ENCODE data around the gene GDAP1L1.
A peak's percentile ranks its signal among the peaks of the same experiment; 100 is the strongest.

Gene GDAP1L1

DNA sequence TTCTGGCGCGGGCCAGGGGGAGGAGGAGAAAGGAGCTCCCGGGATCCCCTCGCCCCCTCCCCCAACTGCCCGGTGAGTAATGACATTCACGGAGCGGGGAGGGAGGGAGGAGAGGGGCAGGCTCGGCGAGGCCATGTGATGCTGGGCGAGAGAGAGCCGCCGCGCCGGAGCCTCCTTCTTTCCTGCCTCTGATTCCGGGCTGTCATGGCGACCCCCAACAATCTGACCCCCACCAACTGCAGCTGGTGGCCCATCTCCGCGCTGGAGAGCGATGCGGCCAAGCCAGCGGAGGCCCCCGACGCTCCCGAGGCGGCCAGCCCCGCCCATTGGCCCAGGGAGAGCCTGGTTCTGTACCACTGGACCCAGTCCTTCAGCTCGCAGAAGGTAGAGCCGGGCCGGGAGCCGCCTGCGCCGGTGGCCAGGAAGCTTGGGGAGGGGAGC lies at the start of gene GDAP1L1:
Gene GDAP1L1 (plus strand): TSS at position 178 of the 441 bp plus-strand sequence. CDS start 27 bp downstream, at position 205.
- DNase-seq (ENCODE audit: low read depth in 2 of 2) = no peak

DNA sequence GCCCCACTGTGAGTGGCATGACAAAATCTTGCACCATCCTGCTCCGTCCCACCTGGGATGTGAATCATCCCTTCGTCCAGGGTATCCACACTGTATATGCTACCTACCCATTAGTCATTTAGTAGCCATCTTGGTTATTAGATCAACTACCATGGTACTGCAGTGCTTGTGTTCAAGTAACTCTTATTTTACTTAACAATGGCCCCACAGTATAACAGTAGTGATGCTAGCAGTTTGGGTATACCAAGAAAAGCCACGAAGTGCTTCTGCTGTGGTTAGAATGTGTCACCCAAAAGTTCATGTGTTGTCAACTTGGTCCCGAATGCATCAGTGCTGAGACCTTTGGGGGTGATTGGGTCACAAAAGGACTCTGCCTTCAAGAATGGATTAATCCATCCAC lies 48.2 kb upstream of the GDAP1L1 start:
- DNase-seq (ENCODE audit: low read depth in 2 of 2) = no peak

DNA sequence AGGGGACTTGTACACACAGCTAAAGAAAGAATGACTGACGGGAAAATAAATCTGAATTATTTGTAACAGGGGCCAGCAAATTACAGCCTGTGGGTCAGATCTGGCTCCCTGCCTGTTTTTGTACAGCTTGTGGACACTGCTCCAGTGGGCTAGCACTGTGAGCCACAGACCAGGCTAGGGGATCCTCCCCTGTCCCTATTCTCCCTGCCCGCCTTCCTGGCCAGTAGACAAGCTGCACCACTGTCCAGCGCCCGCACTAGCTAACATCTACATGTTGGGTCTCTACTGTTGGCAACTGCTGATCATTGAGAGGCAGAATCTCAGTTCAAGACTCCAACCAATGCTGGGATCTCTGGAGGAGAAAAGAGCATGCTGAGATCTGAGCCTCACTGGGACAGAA lies 47.2 kb upstream of the GDAP1L1 start:
- DNase-seq (ENCODE audit: low read depth in 2 of 2) = no peak

DNA sequence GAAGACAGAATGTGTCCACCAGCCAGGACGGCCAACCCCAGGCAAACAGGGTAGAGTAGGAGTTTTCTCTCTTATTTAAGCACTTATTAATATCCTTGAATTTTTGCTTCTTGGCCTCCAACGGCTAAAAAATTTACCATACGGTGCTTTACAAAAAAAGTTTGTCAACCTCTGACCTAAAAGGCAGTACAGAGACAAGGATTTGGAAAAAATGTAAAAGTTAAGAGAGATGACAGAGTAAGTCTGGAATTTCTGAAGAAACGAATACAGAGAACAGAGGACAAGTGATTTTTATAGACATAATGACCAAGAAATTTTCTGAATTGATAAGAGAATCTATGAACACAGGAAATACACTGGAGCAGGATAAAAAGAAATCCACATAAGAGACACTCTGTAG lies 46.7 kb upstream of the GDAP1L1 start:
- DNase-seq (ENCODE audit: low read depth in 2 of 2) = no peak

DNA sequence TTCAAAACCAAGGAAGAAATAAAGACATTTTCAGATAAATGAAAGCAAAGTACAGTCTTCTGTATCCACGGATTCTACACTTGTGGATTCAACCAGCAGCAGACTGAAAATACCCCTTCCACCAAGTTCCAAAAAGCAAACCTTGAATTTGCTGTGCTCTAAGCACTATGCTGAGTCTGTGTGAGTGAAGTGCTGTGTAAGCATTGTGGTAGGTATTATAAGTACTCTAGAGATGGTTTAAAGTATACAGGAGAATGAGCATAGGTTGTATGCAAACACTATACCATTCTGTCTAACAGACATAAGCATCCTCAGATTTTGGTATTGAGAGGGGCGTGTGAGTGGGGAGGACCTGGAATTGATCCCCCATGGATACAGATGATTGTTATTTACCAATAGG lies 46.1 kb upstream of the GDAP1L1 start:
- no peak for DNase-seq (ENCODE audit: low read depth in 2 of 2)

DNA sequence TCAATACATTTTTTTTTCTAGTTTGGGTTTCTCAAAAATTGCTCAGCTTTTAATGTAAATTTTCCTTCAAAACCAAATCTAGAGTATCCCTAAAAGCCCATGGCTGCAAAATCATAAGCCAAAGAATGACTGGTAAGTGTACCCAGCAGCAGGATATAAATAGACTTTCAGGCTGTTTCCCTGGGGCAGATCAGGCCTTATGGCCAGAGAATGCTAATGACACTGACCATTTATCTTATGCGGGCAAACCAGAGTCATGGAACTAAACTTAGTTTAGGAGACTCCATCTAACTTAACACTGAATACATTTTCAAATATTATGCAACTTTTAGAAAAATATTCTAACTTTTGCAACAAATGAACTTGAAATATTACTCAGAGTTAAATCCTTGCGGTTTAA lies 43.9 kb upstream of the GDAP1L1 start:
- DNase-seq (ENCODE audit: low read depth in 2 of 2) = no peak

DNA sequence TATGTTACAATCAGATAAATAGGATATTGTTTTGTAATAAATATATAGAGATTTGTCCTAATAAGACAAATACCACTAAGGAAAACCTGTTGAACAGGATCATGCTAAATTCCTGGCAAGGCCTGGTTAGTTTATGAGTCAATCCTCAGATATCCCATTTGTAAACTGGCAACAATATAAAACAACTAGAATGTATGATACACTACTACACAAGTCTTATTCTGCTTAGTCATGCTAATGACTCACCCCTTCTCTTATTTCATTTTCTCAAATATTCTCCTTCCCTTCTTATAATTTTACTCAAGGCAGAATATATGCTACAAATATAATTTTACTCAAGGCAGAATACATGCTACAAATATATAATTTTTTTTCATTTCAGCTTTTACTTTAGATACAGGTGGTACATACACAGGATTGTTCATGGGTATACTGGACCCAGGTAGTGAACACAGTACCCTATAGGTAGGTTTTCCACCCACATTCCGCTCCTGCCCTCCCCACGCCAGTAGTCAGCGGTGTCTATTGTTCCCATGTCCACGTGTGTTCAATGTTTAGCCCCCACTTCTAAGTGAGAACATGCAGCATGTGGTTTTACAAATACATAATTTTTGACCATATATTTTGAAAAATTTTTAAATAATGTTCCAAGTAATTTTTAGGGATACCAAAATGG lies 42.8 kb upstream of the GDAP1L1 start:
- no peak for DNase-seq (ENCODE audit: low read depth in 2 of 2)

DNA sequence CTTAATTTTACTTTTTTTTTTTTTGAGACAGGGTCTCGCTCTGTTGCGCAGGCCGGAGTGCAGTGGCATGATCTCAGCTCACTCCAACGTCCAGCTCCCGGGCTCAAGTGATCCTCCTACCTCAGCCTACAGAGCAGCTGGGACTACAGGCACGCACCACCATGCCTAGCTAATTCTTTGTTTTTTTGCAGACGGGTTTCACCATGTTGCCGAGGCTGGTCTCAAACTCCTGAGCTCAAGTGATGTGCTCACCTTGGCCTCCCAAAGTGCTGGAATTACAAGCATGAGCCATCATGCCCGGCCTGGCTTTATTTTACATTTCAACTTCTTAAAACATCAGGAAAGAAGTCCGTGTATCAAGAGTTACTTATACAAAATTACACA lies 42.3 kb upstream of the GDAP1L1 start:
- DNase-seq (ENCODE audit: low read depth in 2 of 2) = no peak

DNA sequence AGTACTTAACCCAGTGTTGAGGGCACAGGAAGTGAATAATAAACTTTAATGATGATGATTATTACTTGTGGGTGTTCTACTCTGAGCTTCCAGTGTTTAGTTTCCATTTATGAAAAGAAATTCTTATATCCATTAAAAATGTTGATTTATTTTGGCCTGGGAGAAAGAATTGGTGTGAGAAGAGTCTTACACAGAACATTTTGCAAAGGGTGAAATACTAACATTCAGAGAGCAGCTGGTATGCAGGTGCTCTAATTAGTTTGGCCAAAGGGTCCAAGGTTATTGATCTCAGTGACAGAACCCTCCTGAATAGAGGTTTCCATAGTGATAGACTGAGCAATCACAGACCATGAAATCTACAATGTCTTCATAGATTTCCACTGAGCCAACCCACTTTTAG lies 41.0 kb upstream of the GDAP1L1 start:
- DNase-seq (ENCODE audit: low read depth in 2 of 2) = no peak

DNA sequence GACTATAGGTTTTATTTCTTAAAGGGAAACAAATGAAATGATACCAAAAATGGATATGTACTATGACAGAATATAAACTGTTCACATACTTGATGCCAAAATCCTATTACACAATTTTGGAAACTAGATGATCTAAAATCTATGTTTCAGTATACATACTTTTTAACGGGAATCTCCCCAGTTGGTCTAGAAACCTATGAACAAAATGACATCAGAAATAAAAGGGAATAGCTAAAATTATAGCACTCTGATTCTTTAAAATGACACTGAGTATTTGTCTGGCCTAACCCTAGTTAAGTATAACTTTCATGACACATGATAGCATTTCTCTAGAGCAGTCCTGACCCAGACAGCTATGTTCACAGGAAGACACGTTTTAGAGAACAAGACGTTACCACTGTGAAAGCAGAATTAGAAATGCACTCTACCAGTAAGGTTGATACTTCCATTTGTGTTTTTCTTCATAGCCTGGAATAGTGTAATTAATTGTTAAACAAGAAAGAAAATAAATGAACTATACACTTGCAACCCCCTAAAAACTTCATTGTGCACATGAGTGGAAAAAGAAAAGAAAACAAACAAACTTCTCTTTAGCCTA lies 39.9 kb upstream of the GDAP1L1 start:
- DNase-seq (ENCODE audit: low read depth in 2 of 2) = no peak

DNA sequence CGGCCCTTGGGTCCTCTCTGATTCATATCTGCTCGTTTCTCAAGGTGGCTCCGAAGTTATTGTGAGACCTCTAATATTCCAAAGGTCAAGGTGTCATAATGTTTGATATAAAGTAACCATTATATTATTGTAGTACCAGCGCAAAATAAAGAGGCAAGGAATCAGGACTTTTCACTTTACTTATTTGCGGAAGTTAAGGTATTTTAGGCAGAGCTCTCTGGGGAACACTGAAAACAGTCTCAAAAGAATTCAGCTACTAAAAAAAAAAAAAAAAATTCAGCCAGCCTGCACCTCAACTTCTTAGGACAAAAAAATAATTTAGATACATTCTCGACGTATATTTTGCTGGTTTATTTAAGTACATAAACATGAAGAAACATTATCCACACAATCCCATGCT lies 38.9 kb upstream of the GDAP1L1 start:
- no peak for DNase-seq (ENCODE audit: low read depth in 2 of 2)

DNA sequence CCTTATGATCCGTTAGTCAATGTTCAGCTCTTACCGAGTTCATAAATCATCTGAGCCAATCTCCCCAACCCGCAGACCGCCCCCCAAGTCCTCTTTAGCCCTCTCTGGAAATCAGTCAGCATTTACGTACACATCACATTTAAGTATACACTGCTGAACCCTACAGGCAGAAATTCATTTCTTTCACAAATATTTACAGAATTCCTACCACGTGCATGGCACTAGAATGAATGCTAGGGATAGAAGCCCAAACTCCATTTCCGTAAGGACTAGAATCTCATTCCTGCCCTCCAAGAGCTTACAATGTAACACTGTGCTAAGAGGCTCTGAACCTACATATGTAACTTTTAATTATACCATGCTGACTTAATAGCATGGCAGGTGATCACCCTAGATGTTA lies 38.3 kb upstream of the GDAP1L1 start:
- no peak for DNase-seq (ENCODE audit: low read depth in 2 of 2)

DNA sequence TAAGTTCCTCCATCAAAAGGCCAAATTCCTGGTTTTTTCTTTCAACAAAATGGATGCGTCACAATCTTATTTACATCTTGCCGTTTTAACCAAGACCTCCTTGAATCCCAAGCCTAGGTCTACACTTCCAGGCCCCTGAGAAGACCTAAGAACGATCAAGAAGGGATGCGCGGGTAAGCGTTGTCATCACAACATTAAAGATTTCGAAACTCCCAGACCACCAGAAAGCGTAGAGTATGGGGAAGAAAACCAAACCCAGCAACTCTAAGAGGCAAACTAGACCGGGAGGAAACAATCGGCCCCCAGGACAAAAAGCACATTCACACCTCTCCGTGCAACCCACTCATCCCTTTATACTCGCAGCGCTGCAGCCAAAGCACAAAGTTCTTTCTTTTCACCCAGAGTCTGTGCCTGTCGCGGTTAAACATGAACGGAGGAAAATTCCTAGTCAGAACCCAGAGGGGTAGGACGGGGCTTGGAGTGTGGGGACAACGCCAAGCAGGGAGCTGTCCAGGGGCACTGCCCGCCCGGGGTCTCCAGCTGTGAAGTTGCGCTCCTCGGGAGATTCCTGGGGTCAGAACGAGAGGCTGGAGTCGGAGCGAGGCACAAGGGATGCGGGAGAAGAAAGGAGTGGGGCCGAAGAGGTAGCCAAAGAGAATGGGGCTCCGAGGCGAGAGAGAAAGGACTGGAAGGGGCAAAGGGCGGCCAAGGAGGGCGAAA lies 37.3 kb upstream of the GDAP1L1 start:
- no peak for DNase-seq (ENCODE audit: low read depth in 2 of 2)

DNA sequence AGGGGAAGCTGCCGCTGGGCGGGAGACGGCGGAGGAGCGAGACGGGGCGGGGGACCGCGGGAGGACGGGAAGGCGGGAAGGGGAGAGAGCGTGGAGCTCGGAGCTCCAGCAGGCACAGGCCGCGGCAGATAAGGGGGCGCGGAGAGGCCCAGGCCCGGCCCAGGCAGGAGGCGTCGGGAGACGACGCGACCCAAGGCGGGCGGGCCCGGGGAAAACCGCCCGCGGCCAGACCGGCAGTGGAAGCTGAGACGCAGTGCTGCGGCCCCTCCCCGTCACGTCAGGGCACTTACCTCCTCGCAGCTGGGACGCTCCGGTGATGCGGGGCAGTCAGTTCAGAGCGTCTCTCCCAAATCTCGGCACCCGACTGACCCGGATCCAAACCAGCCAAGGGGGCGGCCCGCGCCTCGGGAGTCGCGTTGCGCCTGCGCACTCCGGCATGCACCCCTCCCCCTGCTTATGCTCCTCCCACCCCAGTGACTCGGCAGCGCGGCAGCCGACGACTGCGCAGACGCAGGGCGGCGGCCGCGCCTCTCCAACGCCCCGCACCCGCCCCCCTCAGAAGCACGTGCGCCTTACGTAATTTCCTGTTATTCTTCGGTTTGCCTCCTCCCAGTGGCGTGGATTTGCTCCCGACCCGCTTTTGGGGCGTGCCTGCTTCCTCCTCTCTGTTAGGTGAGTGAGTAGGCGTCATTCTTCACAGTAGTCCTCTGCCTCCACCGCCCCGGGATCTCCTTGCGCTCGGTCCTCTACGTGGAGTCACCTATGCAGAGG lies 36.5 kb upstream of the GDAP1L1 start, which contains the start of gene OSER1:
Gene OSER1 (minus strand): TSS at position 366 of the 771 bp plus-strand sequence. CDS start 3,814 bp downstream, outside the sequence.
- peak; percentile 96 for DNase-seq (ENCODE audit: low read depth in 2 of 2)

DNA sequence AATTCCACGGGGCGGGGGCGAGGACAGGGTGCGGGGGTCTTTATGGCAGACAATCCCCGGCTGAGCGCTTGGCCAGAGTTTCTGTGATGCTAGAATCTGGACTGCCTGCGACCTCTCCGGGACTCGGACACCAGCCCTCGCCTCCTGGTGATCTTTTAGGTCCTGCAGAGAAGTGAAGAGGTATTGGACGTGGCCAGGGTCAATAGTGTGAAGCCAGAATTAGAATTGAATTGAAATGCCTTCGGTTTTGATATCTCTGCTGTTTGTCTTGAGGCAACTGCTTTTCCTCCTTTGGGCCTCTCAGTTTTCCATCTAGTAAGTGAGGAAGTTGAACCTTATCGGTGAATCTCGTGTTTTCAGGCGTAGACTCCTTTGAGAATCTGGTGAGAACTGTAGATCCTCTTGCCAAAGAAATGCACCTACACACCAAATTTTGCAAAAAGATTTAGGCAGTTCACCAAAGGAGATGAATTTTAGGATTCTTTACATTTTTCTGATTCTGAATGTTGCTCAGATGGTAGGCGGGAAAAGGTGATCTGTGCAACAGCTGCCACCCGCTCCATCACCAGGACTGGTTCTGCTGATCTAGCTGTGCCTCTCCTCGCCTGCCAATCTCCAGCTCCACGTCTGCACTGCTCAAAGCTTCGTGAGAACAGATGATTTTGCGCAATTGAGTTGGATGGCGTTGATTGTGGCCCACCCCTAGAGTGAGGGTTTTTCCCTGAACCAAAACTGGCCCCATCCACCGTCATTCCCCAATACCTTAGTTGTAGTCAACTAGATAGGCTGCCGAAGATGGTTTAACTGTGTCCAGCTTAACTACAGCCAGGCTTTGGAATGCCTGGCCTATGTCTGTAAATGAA lies 35.7 kb upstream of the GDAP1L1 start:
- no peak for DNase-seq (ENCODE audit: low read depth in 2 of 2)

DNA sequence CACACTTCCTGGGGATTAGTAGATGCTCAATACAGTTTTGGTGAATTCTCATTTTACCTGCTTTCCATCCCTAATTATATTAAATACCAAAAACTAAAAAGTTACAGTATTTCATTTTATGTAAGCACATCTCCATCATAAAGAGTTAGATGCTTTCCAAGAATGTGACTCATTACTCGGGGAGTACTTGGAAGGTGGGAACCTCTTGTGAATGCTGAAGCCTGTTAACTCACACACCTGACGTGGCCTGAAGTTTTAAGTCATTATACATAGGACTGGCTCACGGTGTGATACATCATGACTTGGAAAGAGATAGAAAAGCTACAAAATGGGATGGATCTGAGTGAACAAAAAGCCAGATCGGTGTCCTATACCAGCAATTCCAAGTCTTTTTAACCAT lies 34.3 kb upstream of the GDAP1L1 start:
- no peak for DNase-seq (ENCODE audit: low read depth in 2 of 2)

DNA sequence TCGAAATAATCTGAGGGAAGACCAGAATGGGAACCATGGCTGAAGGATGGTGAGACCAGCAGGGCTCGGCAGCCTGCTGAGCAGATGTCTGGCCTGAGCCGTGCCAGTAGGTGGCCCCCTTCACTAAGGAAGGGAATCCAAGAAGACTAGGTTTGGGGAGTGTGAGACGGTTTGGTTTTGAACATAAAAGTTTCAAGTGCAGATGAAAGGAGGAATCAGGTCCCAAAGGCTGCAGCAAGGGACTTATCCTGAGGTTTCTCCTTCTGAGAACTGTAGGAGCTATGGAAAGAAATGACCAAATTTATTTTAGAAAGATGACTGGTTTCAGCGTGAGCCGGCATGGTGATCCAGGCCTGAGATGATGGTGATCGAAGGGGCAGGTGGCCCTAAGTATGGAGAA lies 32.0 kb upstream of the GDAP1L1 start:
- DNase-seq (ENCODE audit: low read depth in 2 of 2) = peak; percentile 31 to 63

DNA sequence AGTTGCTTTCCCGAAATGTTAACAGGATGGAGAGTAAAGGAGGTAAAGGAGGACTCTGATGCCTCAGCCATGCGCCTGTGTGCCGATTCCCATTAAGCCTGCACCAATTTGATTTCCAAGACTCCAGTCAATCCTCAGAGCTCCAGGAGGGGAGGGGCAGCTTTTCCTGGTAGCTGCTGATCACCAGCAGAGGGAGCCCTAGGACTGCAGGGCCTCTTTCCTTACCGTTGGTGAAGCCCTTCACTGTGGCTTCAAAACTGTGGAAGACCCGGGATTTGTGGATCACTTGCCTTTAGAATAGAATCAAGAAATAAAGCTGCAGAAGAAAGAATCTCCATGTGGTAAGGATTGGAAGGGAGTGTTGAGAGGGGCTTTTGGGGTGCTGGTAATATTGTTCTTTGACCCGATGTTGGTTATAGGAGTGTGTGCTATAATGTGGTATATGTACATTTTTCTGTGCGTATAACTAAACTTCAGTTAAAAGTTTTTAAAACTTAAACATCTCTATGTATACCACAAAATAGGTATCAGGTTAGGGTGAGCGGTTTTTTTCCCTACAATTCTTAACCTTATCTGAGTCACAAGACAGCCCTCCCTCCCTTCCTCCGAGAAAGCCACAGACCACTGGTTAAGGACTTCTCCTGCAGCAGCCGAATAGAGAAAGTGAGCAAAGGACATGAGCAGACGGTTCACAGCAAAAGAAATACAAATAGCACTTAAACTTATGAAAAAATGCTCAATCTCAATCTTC lies 29.6 kb upstream of the GDAP1L1 start:
- DNase-seq (ENCODE audit: low read depth in 2 of 2) = peak; percentile 36 to 56

DNA sequence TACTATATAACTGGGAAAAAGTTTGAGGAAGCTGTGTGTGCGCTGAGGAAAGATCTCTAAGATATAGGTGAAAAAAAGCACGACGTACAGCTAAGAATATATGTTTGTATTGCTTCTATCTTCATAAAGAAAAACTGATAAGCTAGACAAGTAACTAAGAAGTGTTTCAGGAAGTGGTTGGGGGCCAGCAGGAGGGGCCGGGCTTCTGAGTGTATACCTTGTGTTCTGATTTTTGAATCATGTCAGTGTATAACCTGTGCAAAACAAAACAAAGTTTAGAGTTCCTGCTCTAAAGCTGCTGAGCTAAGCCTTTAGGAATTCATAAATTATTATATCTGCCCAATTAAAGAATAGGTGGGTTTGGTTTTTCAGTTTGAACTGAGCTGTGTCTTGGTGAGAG lies 28.7 kb upstream of the GDAP1L1 start:
- peak in 1 of 2 experiments; percentile 12 for DNase-seq (ENCODE audit: low read depth in 2 of 2)

DNA sequence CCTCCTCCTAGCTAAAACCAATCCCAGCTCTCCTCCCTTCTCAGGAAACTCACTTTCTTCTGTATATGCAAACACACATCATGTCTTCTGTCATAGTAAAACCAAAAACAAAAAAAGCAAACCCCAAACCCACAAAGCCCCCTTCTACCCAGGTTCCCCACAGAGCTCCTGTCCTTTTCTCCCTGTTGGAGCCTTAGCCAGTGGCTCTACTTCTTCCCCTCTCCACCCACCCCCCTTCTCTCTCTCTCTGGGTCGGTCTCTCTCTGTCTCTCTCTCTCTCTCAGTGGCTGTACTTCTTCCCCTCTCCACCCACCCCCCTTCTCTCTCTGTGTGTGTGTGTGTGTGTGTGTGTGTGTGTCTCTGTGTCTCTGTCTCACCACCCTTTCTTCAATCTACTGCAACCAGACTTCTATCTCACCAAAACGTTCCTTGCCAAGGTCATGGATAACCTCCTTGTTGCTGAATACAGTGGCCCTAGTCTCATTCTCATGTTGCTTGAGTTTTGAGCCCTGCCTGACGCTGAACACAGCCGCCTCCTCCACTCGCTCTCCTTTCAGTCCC lies 27.9 kb upstream of the GDAP1L1 start:
- DNase-seq (ENCODE audit: low read depth in 2 of 2) = no peak

Data from stimulated activated CD4-positive, alpha-beta T cell treated with anti-CD3 and anti-CD28 coated beads, Interleukin-12 subunit alpha, Interleukin-12 subunit beta, amount 100 ng/mL, for 24 hours (primary cell).